ENCODE results near the gene RCBTB1.

- no peak for TF ChIP-seq CTCF (IDR thresholded peaks at IDR 0.05)
- no peak for TF ChIP-seq POLR2A (IDR thresholded peaks at IDR 0.05)
Measured at GRCh38 chr13:49538404-49538803, 47.0 kb downstream of the RCBTB1 start.

Measured in body of pancreas (tissue), 4 donors.